WTC11 (cell line): ENCODE data around the gene CD164L2. TPM values are rescaled to one million over a fixed set of nuclear protein-coding genes. Genes with fewer than 3 reads are reported as not detected.
A peak's percentile ranks its signal among the peaks of the same experiment; 100 is the strongest.

Experiments
- ATAC-seq: fragments of 200-7000 bp; cut with Tn5 transposase; 2 replicates; pipeline ENCODE4 v1.10.0; 2021; ENCODE audit warnings: mild to moderate bottlenecking, moderate library complexity
- CTCF ChIA-PET: fragments of 300-600 bp; sonication (Branson Sonifier 250); formaldehyde crosslinking; loops from one replicate; lab custom pipeline; 2021; ENCODE audit warnings: antibody characterized with exemption; lab: Charles Lee
- POLR2A ChIA-PET: fragments of 350-600 bp; sonication (Branson Sonifier 250); formaldehyde crosslinking; loops from one replicate; lab custom pipeline; 2021; ENCODE audit warnings: antibody characterized with exemption; lab: Charles Lee
- DNase-seq: peaks from one replicate; pipeline ENCODE4 v3.0.0; 2021; ENCODE audit warnings: low spot score
- H3K27ac Mint-ChIP-seq: 2 replicates; pipeline ENCODE4 v1.8.0; 2021; ENCODE audit warnings: mixed read lengths
- H3K27me3 Mint-ChIP-seq: 2 replicates; pipeline ENCODE4 v1.8.0; 2021; ENCODE audit warnings: low read depth, mild to moderate bottlenecking, moderate library complexity, mixed read lengths
- H3K36me3 Mint-ChIP-seq: 2 replicates; pipeline ENCODE4 v1.8.0; 2021; ENCODE audit warnings: mixed read lengths
- H3K4me1 Mint-ChIP-seq: 2 replicates; pipeline ENCODE4 v1.8.0; 2022; ENCODE audit warnings: mixed read lengths
- H3K4me3 Mint-ChIP-seq: 2 replicates; pipeline ENCODE4 v1.8.0; 2021; ENCODE audit warnings: mild to moderate bottlenecking, moderate library complexity, mixed read lengths
- H3K9me3 Mint-ChIP-seq: 2 replicates; pipeline ENCODE4 v1.8.0; 2021; ENCODE audit warnings: mixed read lengths
- ELF4 ChIP-seq: sonication (generic); formaldehyde crosslinking; IDR thresholded peaks from 2 replicates; pipeline ENCODE4 v1.8.1; 2022; ENCODE audit warnings: low read depth, mild to moderate bottlenecking, moderate library complexity, missing genetic modification reagents
- ESRRA ChIP-seq: sonication (generic); formaldehyde crosslinking; IDR thresholded peaks from 2 replicates; pipeline ENCODE4 v1.8.1; 2022; ENCODE audit warnings: mild to moderate bottlenecking, missing genetic modification reagents, borderline replicate concordance
- HMGA2 ChIP-seq: fragments of 250-450 bp; sonication (Bioruptor Pico); IDR thresholded peaks from 2 replicates; pipeline ENCODE4 v1.4.0; 2021; ENCODE audit warnings: mild to moderate bottlenecking, moderate library complexity
- JAZF1 ChIP-seq: fragments of 250-450 bp; sonication (Bioruptor Pico); IDR thresholded peaks from 2 replicates; pipeline ENCODE4 v1.9.0; 2021; ENCODE audit warnings: moderate library complexity, mild to moderate bottlenecking, inconsistent platforms
- MYBL2 ChIP-seq: sonication (generic); formaldehyde crosslinking; IDR thresholded peaks from 2 replicates; pipeline ENCODE4 v1.8.1; 2023; ENCODE audit warnings: mild to moderate bottlenecking, moderate library complexity, missing genetic modification reagents
- NFE2L1 ChIP-seq: sonication (generic); formaldehyde crosslinking; IDR thresholded peaks from 2 replicates; pipeline ENCODE4 v1.8.1; 2023; ENCODE audit warnings: missing genetic modification reagents
- NFYB ChIP-seq: sonication (generic); formaldehyde crosslinking; conservative IDR thresholded peaks from 2 replicates; pipeline ENCODE4 v1.8.0; 2022; ENCODE audit warnings: low read depth, missing genetic modification reagents
- PRRX2 ChIP-seq: fragments of 250-450 bp; sonication (Bioruptor Pico); IDR thresholded peaks from 2 replicates; pipeline ENCODE4 v1.8.0; 2021; ENCODE audit warnings: mild to moderate bottlenecking
- ZNF232 ChIP-seq: sonication (generic); formaldehyde crosslinking; IDR thresholded peaks from 2 replicates; pipeline ENCODE4 v1.8.0; 2022; ENCODE audit warnings: mild to moderate bottlenecking, missing genetic modification reagents
- ZNF317 ChIP-seq: sonication (generic); formaldehyde crosslinking; IDR thresholded peaks from 2 replicates; pipeline ENCODE4 v1.8.1; 2023; ENCODE audit warnings: low read depth, mild to moderate bottlenecking, moderate library complexity, missing genetic modification reagents, borderline replicate concordance
- total RNA-seq: library from RNA; stranded (reverse); gene quantifications from 3 replicates; pipeline ENCODE4 v1.2.3, GENCODE V29; 2021
- TF ChIP-seq, protein P1 (sequence below): sonication (generic); formaldehyde crosslinking; IDR thresholded peaks from 2 replicates; pipeline ENCODE4 v1.8.0; 2023; ENCODE audit warnings: missing genetic modification reagents
- TF ChIP-seq, protein P2 (sequence below): fragments of 250-450 bp; sonication (Bioruptor Pico); conservative IDR thresholded peaks from 2 replicates; pipeline ENCODE4 v1.9.0; 2021; ENCODE audit warnings: mild to moderate bottlenecking
- TF ChIP-seq, protein P3 (sequence below): sonication (generic); formaldehyde crosslinking; IDR thresholded peaks from 2 replicates; pipeline ENCODE4 v1.8.1; 2023; ENCODE audit warnings: mild to moderate bottlenecking, missing genetic modification reagents
- TF ChIP-seq, protein P4 (sequence below): sonication (generic); formaldehyde crosslinking; conservative IDR thresholded peaks from 2 replicates; pipeline ENCODE4 v1.8.1; 2023; ENCODE audit warnings: mild to moderate bottlenecking, low read depth, missing genetic modification reagents, moderate library complexity

Gene CD164L2
- total RNA-seq, 1 experiment from 2014 or later = 5.5 TPM

DNA sequence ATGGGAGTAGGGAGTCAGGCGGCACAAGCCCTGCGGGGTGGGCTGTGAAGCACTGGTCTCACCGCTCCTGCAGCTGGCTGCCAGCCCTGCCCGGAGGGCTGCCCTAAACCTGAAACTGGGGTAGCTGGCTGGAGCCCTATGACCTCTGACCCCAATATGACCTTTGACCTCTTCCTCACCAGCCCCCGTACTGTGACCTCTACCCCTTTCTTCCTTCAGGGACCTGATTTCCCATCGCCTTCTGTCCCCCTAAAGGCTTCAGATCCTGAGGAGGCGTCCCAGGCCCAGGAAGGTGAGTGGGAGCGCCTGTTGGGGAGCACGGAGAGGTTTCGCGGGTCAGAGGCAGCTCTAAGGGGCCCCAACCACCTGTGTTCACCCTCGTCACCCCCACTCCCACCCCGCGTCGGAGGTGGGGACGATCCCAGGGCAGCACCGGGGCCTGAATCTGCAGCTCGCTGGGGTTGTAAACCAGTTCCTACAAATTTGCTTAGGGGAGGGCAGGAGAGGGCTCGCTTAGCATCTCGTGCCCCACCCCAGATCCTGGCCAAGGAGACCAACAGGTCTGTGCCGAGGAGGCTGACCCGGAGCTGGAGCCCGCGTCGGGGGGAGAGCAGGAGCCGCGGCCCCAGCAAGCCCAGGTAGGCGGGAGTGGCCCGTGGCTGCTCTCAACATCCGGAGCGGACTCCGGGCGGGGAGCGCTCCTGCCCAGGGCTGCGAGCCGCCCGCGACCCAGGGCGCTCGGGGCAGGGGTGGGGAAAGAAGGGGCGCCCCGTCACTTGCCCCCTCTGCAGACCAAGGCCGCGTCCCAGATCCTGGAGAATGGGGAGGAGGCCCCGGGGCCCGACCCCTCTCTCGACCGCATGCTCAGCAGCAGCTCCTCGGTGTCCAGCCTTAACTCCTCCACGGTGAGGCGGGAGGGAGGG is 34.0 kb downstream of the CD164L2 start (continued):
- TF ChIP-seq, protein P1, sequence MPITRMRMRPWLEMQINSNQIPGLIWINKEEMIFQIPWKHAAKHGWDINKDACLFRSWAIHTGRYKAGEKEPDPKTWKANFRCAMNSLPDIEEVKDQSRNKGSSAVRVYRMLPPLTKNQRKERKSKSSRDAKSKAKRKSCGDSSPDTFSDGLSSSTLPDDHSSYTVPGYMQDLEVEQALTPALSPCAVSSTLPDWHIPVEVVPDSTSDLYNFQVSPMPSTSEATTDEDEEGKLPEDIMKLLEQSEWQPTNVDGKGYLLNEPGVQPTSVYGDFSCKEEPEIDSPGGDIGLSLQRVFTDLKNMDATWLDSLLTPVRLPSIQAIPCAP (CRISPR knock-in tag) = no peak; the same call in 1 of the 2 replicates
- TF ChIP-seq, protein P2, sequence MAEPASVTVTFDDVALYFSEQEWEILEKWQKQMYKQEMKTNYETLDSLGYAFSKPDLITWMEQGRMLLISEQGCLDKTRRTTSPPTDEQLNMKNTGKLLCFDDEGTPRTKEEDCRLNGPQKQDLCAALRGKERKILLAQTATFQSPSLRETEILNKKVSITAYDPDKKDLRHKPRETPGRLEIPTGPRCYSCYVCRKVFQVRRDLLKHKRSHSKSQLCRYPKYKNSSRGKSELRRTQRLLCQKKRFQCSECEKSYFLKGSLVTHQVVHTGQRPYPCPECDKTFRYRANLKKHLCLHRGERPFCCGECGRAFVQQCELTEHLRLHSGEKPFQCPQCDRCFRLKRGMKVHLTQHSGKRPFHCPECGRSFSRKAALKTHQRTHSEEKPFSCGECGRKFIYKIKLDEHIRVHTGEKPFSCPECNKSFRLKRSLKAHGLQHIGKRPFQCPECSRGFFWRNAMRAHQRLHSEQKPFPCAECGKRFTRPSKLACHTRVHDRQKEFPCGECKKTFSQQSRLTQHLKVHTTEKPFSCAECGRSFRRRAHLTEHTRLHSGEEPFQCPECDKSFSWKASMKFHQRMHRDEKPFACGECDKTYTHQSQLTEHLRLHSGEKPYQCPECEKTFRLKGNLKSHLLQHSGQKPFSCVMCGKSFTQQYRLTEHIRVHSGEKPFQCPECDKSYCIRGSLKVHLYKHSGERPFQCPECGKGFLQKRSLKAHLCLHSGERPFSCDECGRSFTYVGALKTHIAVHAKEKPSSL = no peak
- no peak for TF ChIP-seq HMGA2 (CRISPR knock-in tag)
- no peak for TF ChIP-seq ZNF317 (CRISPR knock-in tag)
- TF ChIP-seq NFE2L1 (CRISPR knock-in tag) = no peak
- TF ChIP-seq, protein P3, sequence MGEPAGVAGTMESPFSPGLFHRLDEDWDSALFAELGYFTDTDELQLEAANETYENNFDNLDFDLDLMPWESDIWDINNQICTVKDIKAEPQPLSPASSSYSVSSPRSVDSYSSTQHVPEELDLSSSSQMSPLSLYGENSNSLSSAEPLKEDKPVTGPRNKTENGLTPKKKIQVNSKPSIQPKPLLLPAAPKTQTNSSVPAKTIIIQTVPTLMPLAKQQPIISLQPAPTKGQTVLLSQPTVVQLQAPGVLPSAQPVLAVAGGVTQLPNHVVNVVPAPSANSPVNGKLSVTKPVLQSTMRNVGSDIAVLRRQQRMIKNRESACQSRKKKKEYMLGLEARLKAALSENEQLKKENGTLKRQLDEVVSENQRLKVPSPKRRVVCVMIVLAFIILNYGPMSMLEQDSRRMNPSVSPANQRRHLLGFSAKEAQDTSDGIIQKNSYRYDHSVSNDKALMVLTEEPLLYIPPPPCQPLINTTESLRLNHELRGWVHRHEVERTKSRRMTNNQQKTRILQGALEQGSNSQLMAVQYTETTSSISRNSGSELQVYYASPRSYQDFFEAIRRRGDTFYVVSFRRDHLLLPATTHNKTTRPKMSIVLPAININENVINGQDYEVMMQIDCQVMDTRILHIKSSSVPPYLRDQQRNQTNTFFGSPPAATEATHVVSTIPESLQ (CRISPR knock-in tag) = peak; percentile 65; the same call in 1 of the 2 replicates

DNA sequence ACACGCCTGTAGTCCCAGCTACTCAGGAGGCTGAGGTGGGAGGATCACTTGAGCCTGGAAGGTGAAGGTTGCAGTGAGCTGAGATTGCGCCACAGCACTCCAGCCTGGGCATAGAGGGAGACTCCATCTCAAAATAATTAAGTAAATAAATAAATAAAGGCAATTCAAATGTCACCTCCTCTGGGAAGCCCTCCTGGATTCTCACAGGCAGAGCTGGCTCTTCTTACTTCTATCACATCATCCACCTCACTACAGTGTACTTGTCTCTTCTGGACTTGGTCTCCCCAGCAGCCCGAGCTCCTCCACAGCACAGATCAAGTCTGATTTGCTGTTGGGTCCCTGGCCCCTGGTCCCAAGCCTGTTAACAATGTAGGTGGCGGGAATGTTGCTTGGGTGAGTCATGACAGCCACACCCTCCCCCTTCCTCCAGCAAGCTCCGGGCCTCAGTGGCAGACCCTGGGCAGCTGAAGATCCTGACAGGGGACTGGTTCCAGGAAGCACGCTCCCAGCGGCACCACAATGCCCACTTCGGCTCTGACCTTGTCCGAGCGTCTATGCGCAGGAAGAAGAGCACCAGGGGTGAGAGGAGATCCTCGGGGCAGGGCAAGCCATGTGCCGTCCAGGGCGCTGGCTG is 36.0 kb downstream of the CD164L2 start:
- Mint-ChIP-seq H3K27me3 (peaks cover 12% of the 10 kb centered on the region), H3K4me1 (peaks cover 36% of the 10 kb centered on the region), H3K27ac (no peak overlapping the region), H3K36me3 (peaks cover 9% of the 10 kb centered on the region; the same call in 1 of the 2 replicates), H3K9me3 (no peaks in the 10 kb centered on the region), H3K4me3 (no peak overlapping the region)
- ChIA-PET POLR2A (no interaction called here), CTCF (interaction anchor here (0.9 to 3.3 kb wide), 3 partner anchors 10 to 50 kb away, joined by 3 to 13 read pairs (median 5); no protein-coding TSS in a partner anchor)
- TF ChIP-seq PRRX2 = no peak
- no peak for TF ChIP-seq NFYB (CRISPR knock-in tag)
- no peak for TF ChIP-seq ESRRA (CRISPR knock-in tag)
- TF ChIP-seq, protein P4, sequence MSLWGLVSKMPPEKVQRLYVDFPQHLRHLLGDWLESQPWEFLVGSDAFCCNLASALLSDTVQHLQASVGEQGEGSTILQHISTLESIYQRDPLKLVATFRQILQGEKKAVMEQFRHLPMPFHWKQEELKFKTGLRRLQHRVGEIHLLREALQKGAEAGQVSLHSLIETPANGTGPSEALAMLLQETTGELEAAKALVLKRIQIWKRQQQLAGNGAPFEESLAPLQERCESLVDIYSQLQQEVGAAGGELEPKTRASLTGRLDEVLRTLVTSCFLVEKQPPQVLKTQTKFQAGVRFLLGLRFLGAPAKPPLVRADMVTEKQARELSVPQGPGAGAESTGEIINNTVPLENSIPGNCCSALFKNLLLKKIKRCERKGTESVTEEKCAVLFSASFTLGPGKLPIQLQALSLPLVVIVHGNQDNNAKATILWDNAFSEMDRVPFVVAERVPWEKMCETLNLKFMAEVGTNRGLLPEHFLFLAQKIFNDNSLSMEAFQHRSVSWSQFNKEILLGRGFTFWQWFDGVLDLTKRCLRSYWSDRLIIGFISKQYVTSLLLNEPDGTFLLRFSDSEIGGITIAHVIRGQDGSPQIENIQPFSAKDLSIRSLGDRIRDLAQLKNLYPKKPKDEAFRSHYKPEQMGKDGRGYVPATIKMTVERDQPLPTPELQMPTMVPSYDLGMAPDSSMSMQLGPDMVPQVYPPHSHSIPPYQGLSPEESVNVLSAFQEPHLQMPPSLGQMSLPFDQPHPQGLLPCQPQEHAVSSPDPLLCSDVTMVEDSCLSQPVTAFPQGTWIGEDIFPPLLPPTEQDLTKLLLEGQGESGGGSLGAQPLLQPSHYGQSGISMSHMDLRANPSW (CRISPR knock-in tag) = no peak
- no peak for TF ChIP-seq ZNF232
- TF ChIP-seq ELF4 (CRISPR knock-in tag) = no peak
- no peak for TF ChIP-seq JAZF1 (CRISPR knock-in tag)
- TF ChIP-seq MYBL2 (CRISPR knock-in tag) = no peak
- ATAC-seq (no peak), DNase-seq (no peak)
